ENCODE measurements around the gene ZNF628.
"Not testable (repeated sequence)": the region's sequence is repeated elsewhere in the genome, so short reads cannot be mapped to it uniquely, and the experiment has no call there.

Gene ZNF628

DNA sequence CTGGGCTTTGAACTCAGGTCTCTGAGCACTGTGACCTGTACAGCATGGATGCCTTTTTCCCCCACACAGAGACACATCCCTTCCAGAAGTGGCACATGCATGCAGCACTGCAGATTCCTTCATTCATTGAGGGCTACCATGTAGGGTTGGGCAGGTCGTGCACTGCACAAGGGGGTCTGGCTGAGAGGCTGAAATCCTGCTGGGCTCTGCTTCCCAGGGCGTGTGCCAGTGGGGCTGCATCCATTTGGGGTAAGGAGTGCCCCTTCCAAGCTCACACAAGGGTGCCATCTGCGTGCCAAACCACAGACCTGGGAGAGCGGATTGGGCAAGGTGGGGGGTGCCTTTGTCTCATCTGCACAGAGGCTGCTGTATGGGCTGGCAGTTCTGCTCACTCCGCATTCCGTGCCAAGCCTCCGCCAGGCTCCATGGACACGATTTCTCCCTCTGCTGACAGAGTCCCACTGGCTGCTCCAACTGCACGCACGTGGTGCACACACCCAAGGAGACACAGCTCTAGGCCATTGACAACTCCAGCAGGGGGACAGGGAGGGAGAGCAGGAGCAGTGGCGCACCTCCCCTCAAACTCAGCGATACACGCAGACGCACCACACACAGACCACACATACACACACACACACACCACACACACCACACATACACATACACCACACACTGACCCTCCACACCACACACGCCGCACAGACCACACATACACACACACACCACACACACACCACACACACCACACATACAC is 28.8 kb upstream of the ZNF628 start:
- peak; percentile 61 for DNase-seq

DNA sequence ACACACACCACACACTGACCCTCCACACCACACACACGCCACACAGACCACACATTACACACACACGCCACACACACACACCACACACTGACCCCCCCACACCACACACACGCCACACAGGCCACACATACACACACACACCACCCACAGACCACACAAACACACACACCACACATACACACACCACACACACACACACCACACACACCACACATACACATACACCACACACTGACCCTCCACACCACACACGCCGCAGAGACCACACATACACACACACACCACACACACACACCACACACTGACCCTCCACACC is 28.3 kb upstream of the ZNF628 start:
- in situ Hi-C loops (cut with HindIII; ENCODE audit: low pct_ligation_motif_present, low pct_unique_long_range_greater_than_20kb, low sequenced_read_pairs), result not testable (repeated sequence)

More for the DNA sequence above, 28.8 kb upstream of the ZNF628 start:
- in situ Hi-C loops (cut with HindIII; ENCODE audit: low pct_ligation_motif_present, low pct_unique_long_range_greater_than_20kb, low sequenced_read_pairs), result no loop called here

DNA sequence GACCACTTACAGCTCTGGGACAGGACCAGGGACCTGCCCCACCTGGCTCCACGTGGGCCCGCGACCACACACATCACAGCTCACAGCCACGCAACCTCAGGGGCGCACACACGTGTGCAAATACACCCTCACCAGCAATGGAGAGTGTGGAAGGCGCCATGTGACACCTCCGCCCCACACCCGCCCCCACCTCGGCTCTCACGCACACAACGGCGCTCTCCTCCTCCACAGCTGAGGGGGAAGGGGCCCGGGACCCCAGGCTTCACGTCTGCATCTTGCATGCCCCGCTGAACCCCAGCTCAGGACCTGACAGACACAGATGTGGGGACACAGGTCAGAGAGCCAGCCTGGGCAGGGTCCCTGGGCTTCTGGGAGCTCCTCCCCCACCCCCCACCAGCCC is 26.9 kb upstream of the ZNF628 start:
- in situ Hi-C loops (cut with HindIII; ENCODE audit: low pct_ligation_motif_present, low pct_unique_long_range_greater_than_20kb, low sequenced_read_pairs), result no loop called here
- no peak for DNase-seq

More for the DNA sequence above, 28.3 kb upstream of the ZNF628 start:
- DNase-seq, result not testable (repeated sequence)

DNA sequence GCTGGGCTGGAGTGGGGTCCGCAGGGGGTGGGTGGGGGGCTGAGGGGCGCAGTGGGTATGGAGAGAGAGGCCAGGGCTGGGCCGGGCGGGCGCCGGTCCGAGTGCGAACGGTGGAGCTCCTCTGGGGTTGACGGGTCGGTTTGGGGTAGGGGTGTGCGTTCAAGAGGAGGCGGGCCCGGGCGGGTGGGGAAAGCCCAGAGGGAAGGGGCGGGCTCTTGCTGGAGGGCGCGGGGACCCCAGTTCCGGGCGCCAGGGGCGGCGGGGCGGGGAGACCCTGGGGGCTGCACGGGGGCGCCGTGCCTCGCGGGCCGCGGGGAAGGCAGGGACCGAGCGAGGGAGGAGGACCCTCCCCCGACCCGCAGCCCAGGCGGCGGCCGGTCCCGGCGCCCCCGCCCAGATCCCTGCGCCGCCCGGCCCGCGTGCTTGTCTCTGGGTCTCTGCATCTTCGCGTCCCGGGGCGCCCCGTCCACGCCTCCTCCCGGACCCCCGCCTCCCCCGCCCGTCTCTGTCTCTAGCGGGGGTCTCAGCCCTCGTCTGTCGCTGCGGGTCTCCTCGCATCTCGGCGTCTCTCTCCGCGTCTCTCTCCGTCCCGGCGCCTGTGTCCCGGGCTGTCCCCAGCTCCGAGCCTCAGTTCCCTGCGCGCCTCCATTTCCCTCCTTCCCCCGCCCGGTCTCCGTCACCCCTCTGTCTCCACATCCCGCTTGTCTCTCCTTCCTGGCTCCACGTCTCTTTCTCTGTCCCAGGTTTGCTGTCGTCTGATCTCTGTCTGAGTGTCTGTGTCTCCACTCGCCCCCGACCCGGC is 25.1 kb upstream of the ZNF628 start:
- in situ Hi-C loops (cut with HindIII; ENCODE audit: low pct_ligation_motif_present, low pct_unique_long_range_greater_than_20kb, low sequenced_read_pairs), result no loop called here
- no peak for DNase-seq

DNA sequence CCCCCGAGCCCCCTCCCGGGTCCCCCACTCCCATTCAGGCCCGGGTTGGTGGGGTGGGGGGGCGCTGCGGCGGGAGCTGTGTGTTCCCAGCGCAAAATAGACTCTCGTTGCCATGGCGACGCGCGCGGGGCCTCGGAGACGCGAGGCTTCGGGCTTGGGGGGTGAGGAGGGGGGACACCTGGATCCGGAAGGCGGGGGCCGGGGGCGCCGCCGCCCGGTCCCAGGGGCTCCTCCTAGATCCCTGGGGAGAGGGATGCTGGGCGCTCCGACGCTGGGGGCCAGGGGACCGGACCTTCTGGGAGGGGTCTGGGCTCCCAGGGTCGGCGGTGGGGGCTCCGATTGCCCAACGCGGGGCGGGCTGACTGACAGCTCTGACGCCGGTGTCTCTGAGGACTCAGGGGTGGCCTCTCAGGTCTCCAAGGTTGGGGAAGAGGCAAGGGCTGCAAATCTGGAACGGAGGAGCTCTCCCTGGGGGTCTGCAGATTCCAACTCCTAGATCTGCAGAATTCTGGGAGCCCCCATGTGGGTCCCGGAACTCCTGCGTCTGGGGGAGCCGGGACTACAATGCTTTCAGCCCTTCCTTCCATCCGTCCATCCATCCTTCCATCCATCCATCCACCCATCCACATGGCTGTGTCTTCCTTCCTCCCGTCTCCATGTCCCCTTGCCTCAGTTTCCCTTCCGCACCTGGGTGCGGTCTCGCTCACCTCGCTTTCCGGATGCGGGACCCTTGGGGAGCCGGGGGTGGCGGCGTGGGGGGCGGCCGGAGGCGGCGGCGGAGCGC is 24.3 kb upstream of the ZNF628 start:
- in situ Hi-C loops (cut with HindIII; ENCODE audit: low pct_ligation_motif_present, low pct_unique_long_range_greater_than_20kb, low sequenced_read_pairs), result no loop called here

DNA sequence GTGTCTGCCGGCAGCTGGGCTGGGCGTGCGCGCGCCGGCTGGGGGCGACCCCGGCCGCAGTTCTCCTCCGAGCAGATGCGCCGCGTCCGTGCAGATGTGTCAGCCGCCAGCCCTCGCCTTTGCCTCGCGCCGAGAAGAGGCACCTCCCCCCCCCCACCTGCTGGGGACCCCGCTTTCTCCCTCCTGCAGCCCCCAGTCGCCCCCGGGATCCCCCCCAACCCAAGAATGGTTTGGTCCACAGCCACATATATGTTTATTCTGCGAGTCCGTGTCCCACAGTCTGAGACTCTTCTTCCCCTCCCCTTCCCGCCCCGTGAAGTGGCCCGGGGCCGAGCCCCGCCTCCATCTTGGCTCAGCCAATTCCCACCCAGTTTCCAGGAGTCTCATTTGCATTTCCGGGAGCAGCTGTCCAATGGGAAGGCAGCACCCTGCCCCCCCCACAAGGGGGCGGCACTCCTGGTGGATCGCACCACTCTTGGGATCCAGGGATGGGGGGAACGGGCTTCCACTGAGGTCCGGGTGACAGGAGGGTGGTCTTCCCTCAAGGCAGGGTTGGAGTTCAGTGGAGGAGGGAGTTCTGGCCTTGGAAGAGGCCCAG is 23.6 kb upstream of the ZNF628 start:
- no peak for DNase-seq
- in situ Hi-C loops (cut with HindIII; ENCODE audit: low pct_ligation_motif_present, low pct_unique_long_range_greater_than_20kb, low sequenced_read_pairs), result no loop called here

More for the DNA sequence above, 24.3 kb upstream of the ZNF628 start:
- DNase-seq, result no peak

DNA sequence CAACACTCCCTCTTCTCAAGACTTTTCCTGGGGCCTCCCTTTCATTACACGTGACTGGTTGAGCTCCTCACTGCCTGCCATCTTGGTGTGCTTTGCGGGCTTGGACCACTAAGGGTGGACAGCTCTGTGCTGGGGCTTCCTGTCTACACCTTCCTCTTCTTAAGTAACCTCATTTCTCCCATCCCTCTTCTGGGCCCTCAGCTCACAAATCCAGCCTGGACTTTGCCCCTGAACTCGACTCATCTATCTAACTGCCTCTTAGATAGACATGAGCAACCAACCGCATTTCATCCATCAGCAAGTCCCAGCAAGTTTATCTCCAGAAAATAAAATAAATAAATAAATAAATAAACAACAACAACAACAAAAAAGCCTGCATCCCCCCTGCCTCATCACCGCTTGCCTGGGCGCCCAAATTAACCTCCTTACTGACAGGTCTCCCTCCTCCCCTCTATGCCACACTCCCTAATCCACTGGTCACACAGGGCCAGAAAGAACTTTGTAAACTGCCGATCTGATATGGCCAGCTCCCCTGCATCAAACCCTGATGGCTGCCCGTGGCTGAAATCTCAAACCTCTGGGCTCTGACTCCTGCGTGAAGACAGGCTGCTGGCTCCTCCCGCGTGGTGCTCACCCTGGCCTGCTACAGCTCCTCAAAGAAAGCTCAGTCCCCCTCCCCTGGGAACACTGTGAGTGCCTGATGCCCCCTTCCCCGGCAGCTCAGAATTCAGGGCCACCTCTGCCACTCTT is 22.7 kb upstream of the ZNF628 start:
- in situ Hi-C loops (cut with HindIII; ENCODE audit: low pct_ligation_motif_present, low pct_unique_long_range_greater_than_20kb, low sequenced_read_pairs), result no loop called here
- no peak for DNase-seq

DNA sequence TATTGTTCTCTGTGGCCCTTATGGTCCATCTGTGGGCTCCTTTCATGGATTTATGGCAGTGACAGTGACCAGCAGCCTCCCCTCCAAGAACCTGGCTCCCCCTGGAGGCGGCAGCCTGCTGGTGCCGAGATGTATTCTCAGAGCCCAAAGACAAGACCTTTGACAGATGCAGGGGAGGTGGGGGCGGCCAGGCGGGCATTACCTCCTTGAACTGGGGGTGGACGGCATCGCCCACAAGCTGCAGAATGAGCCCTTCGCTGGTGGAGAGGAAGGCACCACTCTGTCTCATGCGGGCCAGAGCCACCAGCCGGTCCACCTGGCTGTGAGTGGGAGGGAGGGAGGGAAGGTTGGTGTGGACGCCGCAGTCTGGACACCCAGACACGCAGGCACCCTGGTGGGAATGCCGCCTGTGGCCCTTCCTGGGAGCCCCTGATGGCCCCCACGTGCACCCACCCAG is 21.6 kb upstream of the ZNF628 start:
- in situ Hi-C loops (cut with HindIII; ENCODE audit: low pct_ligation_motif_present, low pct_unique_long_range_greater_than_20kb, low sequenced_read_pairs), result no loop called here
- DNase-seq, result peak; percentile 45

DNA sequence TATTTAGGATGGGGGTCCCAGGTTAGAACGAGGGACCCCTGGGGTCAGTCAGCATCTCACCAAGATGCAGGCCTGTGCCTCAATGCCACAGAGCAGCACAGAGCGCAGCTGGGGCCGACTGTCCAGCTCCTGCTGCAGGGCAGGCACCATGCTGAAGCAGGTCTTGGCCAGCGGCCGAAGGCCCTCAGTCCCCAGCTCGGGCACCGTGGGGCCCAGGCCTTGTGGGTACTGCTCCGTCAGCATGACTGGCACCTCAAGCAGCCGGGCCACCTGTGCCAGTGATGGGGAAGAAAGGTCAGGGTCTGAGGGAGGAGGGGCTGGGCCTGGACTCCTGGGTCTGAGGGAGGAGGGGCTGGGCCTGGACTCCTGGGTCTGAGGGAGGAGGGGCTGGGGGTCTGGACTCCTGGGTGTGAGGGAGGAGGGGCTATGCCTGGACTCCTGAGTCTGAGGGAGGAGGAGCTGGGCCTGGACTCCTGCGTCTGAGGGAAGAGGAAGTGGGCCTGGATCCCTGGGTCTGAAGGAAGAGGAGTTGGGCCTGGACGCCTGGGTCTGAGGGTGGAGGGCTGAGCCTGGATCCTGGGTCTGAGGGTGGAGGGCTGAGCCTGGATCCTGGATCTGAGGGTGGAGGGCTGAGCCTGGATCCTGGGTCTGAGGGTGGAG is 20.7 kb upstream of the ZNF628 start:
- in situ Hi-C loops (cut with HindIII; ENCODE audit: low pct_ligation_motif_present, low pct_unique_long_range_greater_than_20kb, low sequenced_read_pairs), result no loop called here
- no peak for DNase-seq

DNA sequence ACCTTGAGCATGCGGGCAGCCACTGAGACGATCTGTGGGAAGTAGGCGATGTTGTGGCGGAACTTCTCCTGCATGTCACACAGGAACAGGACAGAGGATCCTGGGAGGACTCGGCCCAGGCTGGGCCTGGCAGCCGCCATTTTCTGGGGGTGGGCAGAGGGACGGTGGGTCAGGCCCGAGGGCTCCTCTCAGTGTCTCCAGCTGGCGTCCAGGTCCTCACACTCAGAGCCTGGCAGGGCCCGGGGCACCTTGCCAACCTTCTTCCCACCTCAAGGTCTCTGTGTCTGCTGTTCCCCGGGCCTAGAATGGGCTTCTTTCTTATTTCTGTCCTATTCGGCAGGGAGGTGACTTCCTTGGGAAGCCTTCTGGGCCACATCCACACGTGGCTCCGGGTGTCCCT is 20.1 kb upstream of the ZNF628 start:
- in situ Hi-C loops (cut with HindIII; ENCODE audit: low pct_ligation_motif_present, low pct_unique_long_range_greater_than_20kb, low sequenced_read_pairs), result no loop called here

DNA sequence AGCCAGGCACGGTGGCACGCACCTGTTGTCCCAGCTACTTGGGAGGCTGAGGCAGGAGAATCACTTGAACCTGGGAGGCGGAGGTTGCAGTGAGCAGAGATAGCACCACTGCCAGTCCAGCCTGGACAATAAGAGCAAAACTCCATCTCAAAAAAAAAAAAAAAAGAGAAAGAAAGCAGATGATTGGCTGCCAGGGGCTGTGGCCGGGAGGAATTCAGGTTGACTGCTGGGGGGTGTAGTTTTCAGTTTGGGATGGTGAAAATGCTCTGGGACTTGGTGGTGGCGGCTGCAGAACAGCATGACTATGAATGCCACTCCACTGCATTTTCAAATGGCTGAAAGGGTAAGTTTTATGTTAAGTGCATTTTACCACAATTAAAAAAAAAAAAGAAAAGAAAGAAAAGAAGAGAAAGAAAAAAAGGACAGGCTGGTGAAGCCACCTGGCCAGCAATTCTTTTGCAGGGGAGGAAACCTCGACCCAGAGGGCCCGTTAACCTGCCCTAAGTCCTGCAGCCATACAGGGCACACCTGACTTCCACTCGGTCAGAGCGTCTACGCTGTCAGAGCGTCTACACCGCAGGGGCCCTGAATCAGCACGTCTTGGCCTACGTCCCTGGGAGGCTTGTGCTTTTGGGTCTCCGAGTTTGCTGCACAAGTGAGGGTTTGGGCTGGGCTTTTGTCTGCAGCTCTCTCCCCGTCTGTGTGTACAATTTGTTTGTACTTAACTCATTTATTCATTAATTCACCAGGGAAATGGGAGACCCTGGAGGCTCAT is 18.5 kb upstream of the ZNF628 start:
- in situ Hi-C loops (cut with HindIII; ENCODE audit: low pct_ligation_motif_present, low pct_unique_long_range_greater_than_20kb, low sequenced_read_pairs), result no loop called here
- DNase-seq, result no peak

More for the DNA sequence above, 20.1 kb upstream of the ZNF628 start:
- DNase-seq, result no peak

DNA sequence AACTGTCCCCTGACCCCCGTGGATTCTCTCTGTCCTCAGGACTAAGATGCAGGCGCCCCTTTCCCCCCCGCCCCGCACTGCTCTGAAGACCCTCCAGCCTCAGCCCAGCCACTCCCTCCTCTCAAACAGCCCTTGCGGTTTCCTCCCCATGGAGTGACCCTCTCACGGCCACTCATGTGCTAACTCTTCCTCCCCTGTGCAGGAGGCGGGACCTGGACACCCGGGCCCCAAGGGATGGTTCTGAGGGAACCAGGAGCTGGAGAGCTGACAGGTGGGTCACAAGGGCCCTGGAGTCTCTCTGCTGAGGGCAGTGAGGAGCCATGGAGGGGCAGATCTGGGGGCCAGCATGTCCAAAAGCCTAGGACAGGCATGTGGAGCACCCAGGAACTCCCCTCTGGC is 16.9 kb upstream of the ZNF628 start:
- DNase-seq, result no peak
- in situ Hi-C loops (cut with HindIII; ENCODE audit: low pct_ligation_motif_present, low pct_unique_long_range_greater_than_20kb, low sequenced_read_pairs), result no loop called here

DNA sequence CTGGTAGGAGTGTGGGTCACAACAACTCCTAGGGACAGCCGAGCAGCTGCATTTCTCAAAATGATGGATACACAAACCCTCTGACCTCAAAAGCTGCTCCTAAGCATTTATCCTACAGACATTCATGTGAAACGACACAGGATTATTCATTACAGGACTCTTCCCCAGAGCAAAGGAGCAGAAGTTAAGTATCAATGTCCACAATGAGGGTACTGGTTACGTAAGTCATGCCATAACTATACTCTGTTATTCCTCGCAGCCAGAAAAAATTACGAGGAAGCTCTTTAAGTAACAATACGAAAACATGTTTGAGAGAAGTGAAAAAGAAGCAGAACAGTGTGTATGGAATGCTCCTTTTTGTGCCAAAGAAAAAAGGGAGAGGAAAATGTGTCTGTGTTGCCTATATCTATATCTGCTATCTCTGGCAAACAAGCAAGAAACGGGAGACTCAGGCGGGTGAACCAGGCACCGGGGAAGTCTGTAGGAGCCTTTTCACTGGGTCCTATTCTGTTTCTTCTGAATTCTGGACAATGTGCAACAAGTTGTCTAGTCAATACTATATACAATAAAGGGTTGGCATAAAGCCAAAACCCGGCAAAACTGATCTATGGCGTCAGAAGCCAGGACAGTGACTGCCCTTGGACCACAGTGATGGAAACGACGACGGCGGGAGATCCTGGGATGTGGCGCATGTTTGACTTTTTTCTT is 16.3 kb upstream of the ZNF628 start:
- in situ Hi-C loops (cut with HindIII; ENCODE audit: low pct_ligation_motif_present, low pct_unique_long_range_greater_than_20kb, low sequenced_read_pairs), result no loop called here

DNA sequence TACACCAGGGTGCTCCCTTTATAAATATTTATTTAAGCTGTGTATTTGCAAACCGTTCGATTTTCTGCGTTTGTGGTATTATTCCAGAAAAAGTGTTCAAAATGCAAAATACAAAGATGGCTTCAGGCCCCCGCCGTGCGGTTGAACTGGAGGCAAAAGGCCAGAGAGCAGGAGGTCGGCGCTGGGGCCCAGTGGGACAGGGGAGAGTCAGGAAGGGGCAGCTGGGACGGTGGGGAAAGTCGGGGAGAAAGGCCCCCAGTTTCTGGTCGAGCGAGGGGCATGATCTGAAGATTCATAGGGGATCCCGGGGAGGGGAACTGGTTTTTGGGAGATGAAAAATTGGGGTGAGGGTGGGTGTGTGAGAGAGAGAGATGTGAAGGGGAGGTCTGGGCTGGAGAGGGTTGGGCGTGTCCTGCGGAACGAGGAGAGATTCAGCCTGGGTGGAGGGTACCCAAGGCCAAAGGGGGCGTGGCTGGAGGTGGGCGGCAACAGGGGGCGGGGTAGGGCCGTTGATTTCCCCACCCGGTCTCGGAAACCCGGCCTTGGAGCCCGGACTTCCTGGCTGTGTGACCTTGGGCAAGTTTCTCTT is 15.7 kb upstream of the ZNF628 start:
- DNase-seq, result peak; percentile 39
- in situ Hi-C loops (cut with HindIII; ENCODE audit: low pct_ligation_motif_present, low pct_unique_long_range_greater_than_20kb, low sequenced_read_pairs), result no loop called here

More for the DNA sequence above, 16.3 kb upstream of the ZNF628 start:
- DNase-seq, result no peak

DNA sequence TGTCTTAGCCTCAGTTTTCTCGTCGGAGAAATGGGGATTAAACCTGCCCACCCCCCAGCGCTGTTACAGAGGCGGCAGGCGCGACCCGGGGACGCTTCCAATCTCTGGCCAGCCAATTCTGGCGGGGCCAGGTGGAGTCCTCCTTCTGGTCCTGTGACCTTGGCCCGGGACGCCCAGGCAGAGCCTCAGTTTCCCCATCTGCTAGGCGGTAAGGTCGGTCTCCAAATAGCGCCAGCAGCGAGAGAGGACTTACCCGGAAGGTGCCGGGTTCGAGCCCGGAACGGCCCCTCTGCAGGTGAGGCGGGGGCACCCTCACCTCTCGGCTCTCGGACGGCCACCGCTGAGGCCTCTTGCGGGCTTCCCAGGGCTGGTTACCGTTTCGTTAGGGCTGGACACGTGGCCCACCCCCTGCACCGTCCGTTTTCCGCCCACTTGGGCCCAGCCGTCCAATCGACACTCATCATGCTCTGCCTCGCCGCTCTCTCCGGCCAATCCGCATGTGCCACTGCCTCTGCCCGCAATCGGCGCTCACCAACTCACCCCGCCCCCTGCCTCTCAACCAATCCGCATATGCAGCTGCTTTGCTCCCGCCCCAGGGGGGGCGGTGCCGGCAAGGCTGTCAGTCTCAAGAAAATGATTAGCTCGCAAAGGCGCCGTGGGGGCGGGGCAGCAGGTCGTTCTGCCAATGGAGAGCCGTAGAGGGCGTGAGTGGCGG is 15.0 kb upstream of the ZNF628 start, which contains the start of gene ISOC2:
Gene ISOC2, minus strand, starts transcription at position 384 of the 715 bp plus-strand sequence. CDS start 5,156 bp downstream, outside the sequence.
- in situ Hi-C loops (cut with HindIII; ENCODE audit: low pct_ligation_motif_present, low pct_unique_long_range_greater_than_20kb, low sequenced_read_pairs), result no loop called here
- DNase-seq, result peak; percentile 98

All from ACHN (cell line).